Adrenal gland (tissue), 5 donors: Measurements from ENCODE around the gene NCKAP5.

ENCODE experiments used
- CTCF ChIP-seq, 6 experiments: fragments of 450-650 bp in 4 of 6; fragments of 200-600 bp in 2 of 6; sonication (generic) in 1 of 6; IDR thresholded peaks; 1 replicate in 5 of 6; 2 replicates in 1 of 6; pipeline versions ENCODE4 v1.5.1 to v1.8.0; 2016 to 2021; ENCODE audit warnings: antibody characterized with exemption in 6 of 6, mild to moderate bottlenecking in 2 of 6, moderate library complexity in 1 of 6
- POLR2A ChIP-seq, 2 donors: fragments of 450-650 bp; IDR thresholded peaks; one replicate each; pipeline ENCODE4 v1.6.1; 2017; ENCODE audit warnings: antibody characterized with exemption in 2 of 2, mild to moderate bottlenecking in 2 of 2, moderate library complexity in 1 of 2
- donor health status: DM: no; HTN: no; CAD: no.

- TF ChIP-seq CTCF (IDR thresholded peaks at IDR 0.05) (no peak), POLR2A (IDR thresholded peaks at IDR 0.05) (no peak)
Observed at GRCh38 chr2:132795220-132795619, 773.0 kb downstream of the NCKAP5 start.
